ENCODE measurements around the gene SCO2.
"Not testable (repeated sequence)": the region's sequence is repeated elsewhere in the genome, so short reads cannot be mapped to it uniquely, and the experiment has no call there.

The SCO2 gene

GRCh38 chr22:50550395-50550794 lies 25.0 kb upstream of the SCO2 start:
- DNase-seq (ENCODE audit: low read depth): no peak

- no peak for DNase-seq (ENCODE audit: low read depth)
Observed at GRCh38 chr22:50548921-50549790, 23.8 kb upstream of the SCO2 start.

GRCh38 chr22:50548040-50548920 lies 22.9 kb upstream of the SCO2 start:
- DNase-seq (ENCODE audit: low read depth): no peak

- no peak for DNase-seq (ENCODE audit: low read depth)
Observed at GRCh38 chr22:50547263-50547985, 22.0 kb upstream of the SCO2 start.

GRCh38 chr22:50546326-50547262 lies 21.2 kb upstream of the SCO2 start:
- DNase-seq (ENCODE audit: low read depth): no peak

- no peak for DNase-seq (ENCODE audit: low read depth)
Observed at GRCh38 chr22:50545522-50546325, 20.3 kb upstream of the SCO2 start, which contains the start of gene KLHDC7B. Gene KLHDC7B (plus strand): TSS chr22:50545899. CDS start chr22:50546244, 345 bp downstream.

GRCh38 chr22:50544746-50545253 lies 19.4 kb upstream of the SCO2 start:
- no peak for DNase-seq (ENCODE audit: low read depth)

- peak; percentile 86 for DNase-seq (ENCODE audit: low read depth)
Observed at GRCh38 chr22:50544078-50544745, 18.8 kb upstream of the SCO2 start.

GRCh38 chr22:50542416-50542927 lies 17.1 kb upstream of the SCO2 start:
- DNase-seq (ENCODE audit: low read depth): peak; percentile 56

GRCh38 chr22:50541667-50542026 lies 16.2 kb upstream of the SCO2 start:
- not testable (repeated sequence) for DNase-seq (ENCODE audit: low read depth)

GRCh38 chr22:50540381-50540780 lies 15.0 kb upstream of the SCO2 start:
- DNase-seq (ENCODE audit: low read depth): no peak

- no peak for DNase-seq (ENCODE audit: low read depth)
Observed at GRCh38 chr22:50537765-50538164, 12.4 kb upstream of the SCO2 start.

GRCh38 chr22:50536226-50536625 lies 10.8 kb upstream of the SCO2 start:
- DNase-seq (ENCODE audit: low read depth): no peak

GRCh38 chr22:50535113-50535512 lies 9.7 kb upstream of the SCO2 start:
- no peak for DNase-seq (ENCODE audit: low read depth)

GRCh38 chr22:50533856-50534711 lies 8.7 kb upstream of the SCO2 start:
- DNase-seq (ENCODE audit: low read depth): not testable (repeated sequence)

GRCh38 chr22:50532824-50533796 lies 7.7 kb upstream of the SCO2 start:
- no peak for DNase-seq (ENCODE audit: low read depth)
